ENCODE data around the gene DSCAML1. TPM values are rescaled to one million over a fixed set of nuclear protein-coding genes. Genes with fewer than 3 reads are reported as not detected.

The DSCAML1 gene
- total RNA-seq, 1 experiment from 2014 or later, result 0.90 TPM

GRCh38 chr11:117442869-117443239, 354.2 kb downstream of the DSCAML1 start (continued):
- TF ChIP-seq ZBTB43 (CRISPR knock-in tag; IDR thresholded peaks at IDR 0.05) (no peak), TEAD4 (CRISPR knock-in tag; IDR thresholded peaks at IDR 0.05) (no peak), ZNF232 (CRISPR knock-in tag; IDR thresholded peaks at IDR 0.05) (no peak), IRF2 (CRISPR knock-in tag; IDR thresholded peaks at IDR 0.05; ENCODE audit: borderline replicate concordance, low read depth) (no peak), JUN (CRISPR knock-in tag; IDR thresholded peaks at IDR 0.05) (no peak), ATF1 (CRISPR knock-in tag; IDR thresholded peaks at IDR 0.05) (no peak), PRRX2 (CRISPR knock-in tag; IDR thresholded peaks at IDR 0.05) (no peak), FOXP1 (CRISPR knock-in tag; IDR thresholded peaks at IDR 0.05; ENCODE audit: borderline replicate concordance) (no peak), ZNF671 (CRISPR knock-in tag; IDR thresholded peaks at IDR 0.05) (no peak), ZBTB21 (CRISPR knock-in tag; IDR thresholded peaks at IDR 0.05; ENCODE audit: borderline replicate concordance) (no peak), FOXK1 (CRISPR knock-in tag; IDR thresholded peaks at IDR 0.05) (no peak), E2F4 (CRISPR knock-in tag; IDR thresholded peaks at IDR 0.05; ENCODE audit: borderline replicate concordance, low read depth) (no peak), AFF4 (CRISPR knock-in tag; IDR thresholded peaks at IDR 0.05; ENCODE audit: borderline replicate concordance) (no peak)

- ATAC-seq, result no peak
- H3K4me1 Mint-ChIP-seq, result peaks cover 9% of the 10 kb centered on the region
- POLR2A ChIA-PET, result no interaction called here
- TF ChIP-seq ZBTB43 (CRISPR knock-in tag; IDR thresholded peaks at IDR 0.05) (no peak), ARID4B (CRISPR knock-in tag; IDR thresholded peaks at IDR 0.05; ENCODE audit: borderline replicate concordance) (no peak), CREM (CRISPR knock-in tag; IDR thresholded peaks at IDR 0.05) (no peak), HMGXB4 (CRISPR knock-in tag; IDR thresholded peaks at IDR 0.05) (no peak), ZNF138 (CRISPR knock-in tag; conservative IDR thresholded peaks at IDR 0.05) (no peak), ELF4 (CRISPR knock-in tag; IDR thresholded peaks at IDR 0.05; ENCODE audit: low read depth) (no peak), MXD4 (CRISPR knock-in tag; IDR thresholded peaks at IDR 0.05; ENCODE audit: borderline replicate concordance) (no peak), JUN (CRISPR knock-in tag; IDR thresholded peaks at IDR 0.05) (no peak), E2F4 (CRISPR knock-in tag; IDR thresholded peaks at IDR 0.05; ENCODE audit: borderline replicate concordance, low read depth) (no peak), NR3C1 (CRISPR knock-in tag; conservative IDR thresholded peaks at IDR 0.05; ENCODE audit: low read depth) (no peak)
- CTCF ChIA-PET, result interaction anchor here (0.5 to 4.9 kb wide), 20 partner anchors 11 to 443 kb away, joined by 3 to 84 read pairs (median 8); no protein-coding TSS in a partner anchor
- H3K36me3 Mint-ChIP-seq, result no peaks in the 10 kb centered on the region
- H3K9me3 Mint-ChIP-seq, result no peaks in the 10 kb centered on the region
- H3K27me3 Mint-ChIP-seq (ENCODE audit: low read depth), result no peaks in the 10 kb centered on the region
- H3K4me3 Mint-ChIP-seq, result no peak overlapping the region
- H3K27ac Mint-ChIP-seq, result no peak overlapping the region
- DNase-seq (ENCODE audit: low spot score), result no peak
Observed at GRCh38 chr11:117442049-117442868, 354.8 kb downstream of the DSCAML1 start.
